Bone marrow (tissue), 2 donors: Measurements from ENCODE around the gene ANGEL1.
A peak's percentile ranks its signal among the peaks of the same experiment; 100 is the strongest.

ENCODE experiments used
- DNase-seq, 2 donors: peaks; one replicate each; lab custom pipeline; 2025; lab: John Stamatoyannopoulos, UW

The ANGEL1 gene

DNA sequence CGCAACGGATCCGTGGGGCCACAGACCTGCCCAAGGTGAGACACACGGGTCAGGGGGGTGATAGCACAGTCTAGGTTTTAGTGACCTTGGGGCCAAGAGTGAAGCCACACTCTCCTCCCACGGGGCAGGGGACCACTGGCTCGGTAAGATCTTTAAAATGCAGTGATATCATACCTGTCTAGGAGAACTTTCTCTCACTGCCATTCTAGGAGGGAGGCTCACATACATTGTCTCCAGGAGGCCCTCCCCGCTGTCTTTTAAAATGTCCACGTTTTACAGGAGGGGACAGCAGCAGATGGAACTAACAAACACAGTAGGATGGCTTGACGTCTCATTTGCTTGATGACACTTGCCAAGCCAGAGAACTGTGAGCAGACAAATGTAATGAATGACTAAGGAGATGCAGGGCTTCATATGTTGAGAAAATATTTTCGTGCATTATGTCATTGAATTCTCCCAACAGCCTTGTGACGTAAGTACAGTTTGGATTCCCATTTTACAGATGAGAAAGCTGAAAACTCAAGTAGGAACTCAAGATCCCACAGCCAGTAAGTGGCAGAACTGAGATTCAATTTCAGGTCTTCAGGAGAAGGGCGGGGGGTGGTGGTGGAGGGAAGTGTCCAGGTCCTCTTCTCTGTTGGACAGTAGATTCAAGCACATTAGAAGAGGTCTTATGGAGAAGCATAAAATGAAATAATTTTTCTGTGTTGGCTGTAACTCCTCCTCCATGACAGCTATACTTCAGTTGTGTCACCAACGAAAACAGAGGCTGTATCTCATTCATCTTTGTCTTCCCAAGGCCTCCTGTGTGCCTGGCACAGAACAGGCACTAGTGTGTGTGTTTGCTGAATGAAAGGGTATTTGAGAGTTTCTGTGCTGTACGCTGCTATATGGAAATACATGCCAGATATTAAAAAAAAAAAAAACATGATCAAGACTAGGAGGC lies 49.3 kb downstream of the ANGEL1 start:
- no peak for DNase-seq

DNA sequence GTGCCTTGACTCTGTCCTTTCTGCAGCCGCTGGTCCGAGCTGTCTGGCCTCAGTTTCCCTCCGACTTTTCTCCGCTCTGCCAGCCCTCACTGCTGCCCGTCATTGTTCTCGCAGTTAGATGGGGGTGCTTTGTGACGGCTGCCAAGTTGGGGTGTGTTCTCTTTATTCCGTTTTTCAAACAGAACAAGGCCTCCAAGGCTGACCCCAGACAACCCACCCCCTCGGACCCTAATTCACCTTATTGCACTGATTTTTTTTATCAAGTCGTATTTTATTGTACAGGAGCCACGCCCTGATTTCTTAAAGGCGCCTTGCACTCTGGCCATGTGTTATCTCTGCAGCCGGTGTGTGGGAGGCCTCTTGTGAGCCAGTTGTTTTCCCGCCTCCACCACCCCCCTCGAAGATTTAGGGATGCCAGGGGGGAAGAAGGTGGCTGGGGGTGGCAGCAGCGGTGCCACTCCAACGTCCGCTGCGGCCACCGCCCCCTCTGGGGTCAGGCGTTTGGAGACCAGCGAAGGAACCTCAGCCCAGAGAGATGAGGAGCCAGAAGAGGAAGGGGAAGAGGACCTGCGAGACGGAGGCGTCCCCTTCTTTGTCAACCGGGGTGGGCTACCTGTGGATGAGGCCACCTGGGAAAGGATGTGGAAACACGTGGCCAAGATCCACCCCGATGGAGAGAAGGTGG lies 50.1 kb downstream of the ANGEL1 start:
- DNase-seq = no peak

DNA sequence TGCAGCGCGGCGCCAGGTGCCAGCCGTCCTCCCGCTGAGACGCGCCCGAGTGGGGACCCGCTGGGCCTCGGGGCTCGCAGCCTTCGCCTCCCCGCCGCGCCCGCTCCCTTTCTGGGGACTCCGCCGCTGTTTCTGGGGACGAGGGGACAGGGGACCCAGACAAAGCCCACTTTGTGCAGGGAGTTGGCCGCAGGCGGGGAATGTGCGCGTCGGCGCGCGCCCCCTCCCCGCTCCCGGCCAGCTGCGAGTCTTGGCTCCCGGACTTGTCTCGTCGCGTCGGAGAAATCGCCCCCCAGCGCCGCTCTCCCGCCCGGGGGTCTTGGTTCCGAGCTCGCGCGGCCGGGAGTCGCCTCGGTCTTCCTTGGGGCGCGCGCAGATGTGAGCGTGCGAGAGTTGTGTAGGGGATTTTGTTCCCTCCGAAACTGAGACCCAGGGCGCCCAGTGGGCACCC lies 50.7 kb downstream of the ANGEL1 start:
- no peak for DNase-seq

DNA sequence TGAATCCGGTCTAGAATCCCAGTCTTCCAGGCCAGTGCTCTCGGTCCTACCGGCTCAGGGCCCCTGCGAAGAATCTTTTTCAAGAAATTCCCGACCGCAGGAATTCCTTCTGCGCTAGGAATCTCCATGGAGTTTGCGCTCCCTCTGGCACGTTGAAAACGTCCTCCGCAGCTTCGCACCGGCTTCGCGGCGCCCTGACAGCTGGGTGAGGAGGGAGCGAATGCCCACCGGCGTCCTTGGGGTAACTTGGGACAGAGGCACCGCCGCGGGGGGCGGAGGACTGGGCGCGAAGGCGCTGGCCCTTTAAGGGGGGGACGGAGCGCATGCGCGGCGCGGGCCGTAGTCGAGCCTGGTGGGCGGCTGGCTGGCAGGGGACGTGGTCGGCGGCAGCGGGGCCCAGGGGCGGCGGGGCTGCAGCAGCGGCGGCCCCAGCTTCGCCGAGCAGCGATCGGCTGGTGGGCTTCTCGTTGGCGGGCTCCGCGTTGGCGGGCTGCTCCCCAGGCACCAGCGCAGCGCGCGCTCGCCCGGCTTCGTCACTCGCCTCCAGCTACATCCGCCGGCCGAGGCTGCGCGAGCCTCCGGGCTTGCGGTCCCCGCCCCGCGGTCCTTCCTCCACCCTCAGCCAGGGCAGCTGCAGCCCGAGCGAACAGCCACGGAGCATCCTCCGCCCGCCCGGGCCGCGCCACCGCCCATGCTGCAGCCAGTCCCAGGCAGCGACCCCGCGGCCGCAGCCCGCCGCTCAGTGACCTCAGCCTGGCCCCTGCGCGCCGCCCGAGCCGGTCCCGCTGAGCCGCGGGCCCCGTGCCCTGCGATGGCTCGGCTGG lies 51.3 kb downstream of the ANGEL1 start, which contains the start of gene VASH1:
Gene VASH1 (plus strand): TSS at position 333 of the 824 bp plus-strand sequence. CDS start 1,354 bp downstream, outside the sequence.
- DNase-seq = peak in 1 of 2 donors; percentile 53

DNA sequence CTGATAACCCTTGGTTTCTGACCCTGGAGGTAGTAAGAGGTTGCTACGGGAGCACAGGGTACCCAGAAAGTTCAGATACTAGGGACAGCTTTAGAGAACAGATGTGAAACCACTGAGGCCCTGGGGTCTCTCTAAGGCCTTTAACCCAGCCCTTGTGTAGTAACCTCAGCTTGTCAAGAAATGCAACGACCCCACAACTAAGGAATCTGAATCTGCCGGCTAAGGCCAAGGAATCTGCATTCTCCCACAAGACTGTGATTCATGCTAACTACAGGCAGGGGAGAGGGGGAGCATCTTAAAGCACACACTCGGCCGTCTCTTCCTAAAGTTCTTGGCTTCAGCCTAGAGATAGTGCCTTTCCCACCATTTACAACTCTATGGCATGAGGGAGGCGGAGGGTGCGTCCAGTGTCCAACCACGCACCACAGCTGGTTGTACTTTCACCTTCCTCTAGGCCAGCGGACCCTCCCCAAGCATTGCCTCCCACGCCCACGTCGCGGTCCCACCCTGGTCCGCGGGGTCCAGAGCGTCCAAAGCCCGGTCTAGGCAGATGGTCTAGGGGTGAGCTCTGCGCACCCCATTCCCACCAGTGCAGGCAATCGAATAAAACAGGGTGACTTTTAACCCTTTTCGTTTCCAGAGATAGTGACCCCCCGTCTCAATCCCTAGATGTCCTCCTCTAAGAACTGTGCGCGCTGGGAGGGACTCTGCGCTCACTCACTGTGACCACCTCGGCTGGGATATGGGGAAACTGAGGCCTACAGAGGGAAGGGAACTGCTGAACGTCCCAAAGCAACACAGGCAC lies 52.1 kb downstream of the ANGEL1 start:
- no peak for DNase-seq

DNA sequence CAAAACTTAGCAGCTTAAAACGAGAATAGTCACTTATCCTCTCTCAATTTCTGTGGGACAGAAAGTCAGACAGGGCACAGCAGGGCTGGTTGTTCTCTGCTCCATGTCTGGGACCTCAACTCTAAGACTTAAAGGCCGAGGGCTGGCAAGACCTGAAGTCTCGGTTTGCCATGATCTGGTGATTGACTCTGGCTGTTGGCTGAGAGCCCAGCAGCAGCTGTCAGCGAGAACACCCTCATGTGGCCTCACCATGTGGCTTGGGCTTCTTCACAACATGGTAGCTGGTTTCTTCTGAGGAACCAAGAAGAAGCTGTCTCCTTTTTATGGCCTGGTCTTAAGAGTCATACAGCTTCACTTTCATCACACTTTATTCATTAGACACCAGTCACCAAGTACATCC lies 53.1 kb downstream of the ANGEL1 start:
- DNase-seq = no peak

DNA sequence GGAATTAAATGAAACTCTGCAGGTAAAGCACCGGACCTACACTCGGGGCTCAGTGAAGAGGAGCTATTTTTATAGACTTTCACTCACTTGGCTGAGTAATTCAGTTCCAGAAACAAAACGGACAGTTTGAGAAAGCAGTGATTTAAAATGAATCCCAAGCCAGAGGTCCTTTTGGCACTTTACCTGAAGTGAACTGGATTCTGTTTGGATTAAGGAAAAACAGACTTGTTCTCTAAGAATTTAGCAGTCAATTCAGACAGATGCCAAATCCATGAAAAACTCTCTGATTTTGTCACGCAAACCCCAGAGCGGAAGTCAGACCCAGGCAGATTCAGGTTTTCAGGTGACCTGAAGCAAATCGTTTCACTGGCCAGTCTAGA lies 56.3 kb downstream of the ANGEL1 start:
- no peak for DNase-seq

DNA sequence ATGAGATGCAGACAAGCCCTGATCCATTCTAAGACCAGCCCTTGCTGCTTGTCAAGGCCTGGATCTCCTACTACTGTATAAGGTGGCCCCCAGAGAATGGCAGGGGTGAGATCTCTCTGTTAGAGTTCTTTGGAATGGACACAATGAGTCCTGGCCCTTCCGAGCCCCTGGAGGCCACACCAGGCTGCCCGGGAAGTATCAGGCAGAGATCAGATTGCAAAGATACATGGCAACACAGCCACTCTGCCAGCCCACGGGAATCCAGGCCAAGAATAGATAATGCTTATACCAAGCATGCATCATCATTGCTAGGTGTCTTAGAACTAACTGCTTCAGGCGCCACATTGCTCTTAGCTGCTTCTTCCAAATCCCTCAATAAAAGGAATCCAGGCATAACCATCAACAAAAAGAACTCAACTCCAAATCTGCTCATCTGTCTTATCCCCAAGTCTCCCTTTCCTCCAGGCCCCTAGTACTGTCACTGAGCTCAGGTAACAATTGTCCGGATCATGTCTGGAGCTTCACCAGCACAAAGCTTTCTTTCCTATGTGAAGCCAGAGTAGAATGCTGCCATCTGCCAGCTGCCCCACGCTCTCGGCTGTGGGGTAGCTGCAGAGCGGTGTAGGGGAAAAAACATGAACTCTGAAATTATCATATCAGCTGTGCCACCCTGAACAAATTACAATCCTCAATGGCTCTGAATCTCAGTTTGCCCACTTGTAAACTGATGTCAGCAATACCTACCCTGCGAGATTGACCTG lies 56.9 kb downstream of the ANGEL1 start:
- no peak for DNase-seq

DNA sequence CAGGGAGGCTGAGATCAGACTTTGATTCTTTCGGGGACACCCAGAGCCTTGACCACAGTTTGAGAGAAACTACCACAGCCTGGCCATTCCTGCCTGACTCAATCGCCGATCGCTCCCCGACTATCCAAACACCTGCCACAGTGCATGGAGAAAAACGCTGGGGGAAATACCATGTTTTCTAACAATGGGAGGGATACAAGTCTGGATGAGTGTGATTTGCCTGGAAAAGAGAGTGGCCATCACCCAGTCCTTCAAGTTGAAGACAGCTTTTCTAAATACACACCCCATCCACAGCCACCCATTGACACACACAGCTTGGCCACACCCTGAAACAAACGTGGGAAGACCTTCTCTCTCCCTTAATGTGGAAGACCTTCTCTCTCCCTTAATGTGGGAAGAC lies 58.1 kb downstream of the ANGEL1 start:
- no peak for DNase-seq

DNA sequence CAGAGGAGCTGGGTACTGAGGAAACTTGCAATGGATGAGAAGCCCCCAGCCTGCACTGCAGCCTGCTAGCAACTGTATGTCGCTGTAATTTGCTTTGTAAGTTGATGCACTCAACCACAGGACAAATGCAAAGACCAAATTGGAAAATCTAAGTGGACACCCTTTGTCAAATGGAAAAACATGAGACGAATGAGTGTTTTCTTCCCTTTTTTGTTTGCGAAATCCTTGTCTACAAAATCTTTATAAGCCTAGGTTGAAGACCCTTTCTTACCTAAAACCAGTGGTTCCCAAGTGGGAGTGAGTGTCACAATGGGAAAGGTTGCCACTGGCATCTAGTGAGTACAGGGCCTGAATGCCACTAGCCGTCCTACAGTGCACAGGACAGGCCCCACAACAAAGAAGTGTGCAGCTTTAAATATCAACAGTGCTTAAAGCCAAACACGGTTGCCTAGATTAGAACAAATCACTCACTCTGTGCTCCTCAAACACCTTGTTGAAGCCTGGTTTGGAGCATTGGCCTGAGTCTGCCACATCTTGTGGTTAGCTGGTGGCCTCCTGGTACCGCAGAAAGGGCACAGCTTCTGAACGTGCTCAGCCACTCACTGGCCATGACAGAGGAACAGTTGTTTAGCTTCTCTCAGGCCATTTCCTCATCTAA lies 59.0 kb downstream of the ANGEL1 start:
- DNase-seq = no peak

DNA sequence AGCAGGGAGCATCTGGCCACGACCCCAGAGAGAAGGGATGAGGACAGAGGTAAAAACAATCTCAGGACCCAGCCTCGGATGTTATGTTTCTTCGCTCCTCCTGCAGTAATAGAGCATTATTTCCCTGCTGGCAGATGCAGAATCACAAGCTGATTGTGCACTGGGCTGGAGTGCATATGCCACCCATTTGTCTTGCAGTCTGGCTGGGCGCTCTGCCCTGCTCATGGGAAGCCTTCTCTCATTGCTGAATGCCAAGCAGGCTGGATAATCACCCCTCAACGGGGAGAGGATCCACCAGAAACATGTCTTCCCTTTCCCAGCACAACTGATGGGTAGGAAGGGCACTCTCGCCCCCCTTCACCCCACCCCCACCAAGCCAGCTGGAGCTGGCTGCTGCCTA lies 59.9 kb downstream of the ANGEL1 start:
- DNase-seq = no peak

DNA sequence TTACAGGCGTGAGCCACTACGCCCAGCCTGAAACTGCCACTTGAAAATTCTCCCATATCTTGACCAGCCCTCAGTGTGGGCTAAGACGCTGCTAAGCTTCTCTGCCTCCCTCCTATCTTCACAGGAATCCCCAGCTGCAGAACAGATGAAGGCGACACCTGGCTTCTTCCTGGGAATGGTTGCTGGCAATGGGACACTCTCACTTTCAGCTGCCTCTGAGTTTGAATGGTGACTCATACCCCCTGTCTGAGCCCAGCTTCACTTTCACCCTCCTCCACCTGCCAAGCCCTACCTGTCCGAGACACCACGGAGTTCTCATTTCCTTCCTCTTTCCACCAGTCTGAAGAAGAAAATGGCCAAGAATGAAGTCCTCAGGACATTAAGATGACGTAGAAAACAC lies 69.7 kb downstream of the ANGEL1 start:
- peak in 1 of 2 donors; percentile 34 for DNase-seq

DNA sequence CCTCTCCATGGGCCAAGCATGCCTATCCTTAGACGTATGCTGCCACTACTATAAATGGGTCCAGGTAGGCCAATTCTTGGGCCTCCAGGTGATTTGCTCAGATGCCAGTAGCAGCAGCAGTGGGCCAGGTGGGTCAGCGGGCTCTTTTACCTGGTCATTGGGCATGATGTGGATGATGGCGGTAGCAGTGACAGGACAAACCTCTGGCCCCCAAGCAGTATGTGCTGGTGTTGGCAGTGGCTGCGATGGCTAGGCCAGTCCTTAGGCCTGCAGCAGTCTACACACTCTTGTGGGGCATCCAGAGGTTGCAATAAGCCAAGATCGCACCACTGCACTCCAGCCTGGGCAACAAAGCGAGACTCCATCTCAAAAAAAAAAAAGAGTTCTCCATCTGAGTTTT lies 70.5 kb downstream of the ANGEL1 start:
- no peak for DNase-seq

DNA sequence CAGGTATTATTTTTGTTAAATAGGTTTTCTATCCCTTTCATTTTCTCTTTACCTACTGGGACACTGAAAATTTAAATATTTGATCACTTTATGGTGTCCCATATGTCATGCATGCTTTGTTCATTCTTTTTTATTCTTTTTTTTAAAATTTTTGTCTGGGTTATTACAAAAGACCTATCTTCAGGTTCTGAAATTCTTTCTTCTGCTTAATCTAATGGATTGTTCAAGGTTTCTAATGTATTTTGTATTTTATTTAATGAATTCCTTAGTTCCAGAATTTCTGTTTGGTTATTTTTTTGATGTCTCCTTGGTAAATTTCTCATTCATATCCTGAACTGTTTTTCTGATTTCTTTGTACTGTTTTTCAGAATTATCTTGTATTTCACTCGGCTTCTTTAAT lies 71.6 kb downstream of the ANGEL1 start:
- DNase-seq = no peak
